HUES6 (cell line): ENCODE results near the gene CADM1.

Experiments used
- H3K27ac ChIP-seq: 2 replicates; pipeline ENCODE4 v1.7.0; 2013; ENCODE audit warnings: low read depth, mild to moderate bottlenecking, low read length, inconsistent platforms
- H3K27me3 ChIP-seq: 2 replicates; pipeline ENCODE4 v1.6.1; 2013; ENCODE audit warnings: low read length; ENCODE audit not compliant: control insufficient read depth, insufficient read depth
- H3K36me3 ChIP-seq: 2 replicates; pipeline ENCODE4 v1.6.1; 2013; ENCODE audit warnings: low read length; ENCODE audit not compliant: control insufficient read depth, insufficient read depth
- H3K4me1 ChIP-seq: 2 replicates; pipeline ENCODE4 v1.6.1; 2013; ENCODE audit warnings: low read length; ENCODE audit not compliant: control insufficient read depth, insufficient read depth
- H3K4me3 ChIP-seq: 2 replicates; pipeline ENCODE4 v1.5.1; 2013; ENCODE audit warnings: low read depth, low read length
- H3K9ac ChIP-seq: one replicate; pipeline ENCODE4 v1.6.1; 2013; ENCODE audit warnings: mild to moderate bottlenecking, low read length
- H3K9me3 ChIP-seq: 2 replicates; pipeline ENCODE4 v1.6.1; 2013; ENCODE audit warnings: low read depth, low read length; ENCODE audit not compliant: control insufficient read depth, insufficient read depth

CADM1 gene

DNA sequence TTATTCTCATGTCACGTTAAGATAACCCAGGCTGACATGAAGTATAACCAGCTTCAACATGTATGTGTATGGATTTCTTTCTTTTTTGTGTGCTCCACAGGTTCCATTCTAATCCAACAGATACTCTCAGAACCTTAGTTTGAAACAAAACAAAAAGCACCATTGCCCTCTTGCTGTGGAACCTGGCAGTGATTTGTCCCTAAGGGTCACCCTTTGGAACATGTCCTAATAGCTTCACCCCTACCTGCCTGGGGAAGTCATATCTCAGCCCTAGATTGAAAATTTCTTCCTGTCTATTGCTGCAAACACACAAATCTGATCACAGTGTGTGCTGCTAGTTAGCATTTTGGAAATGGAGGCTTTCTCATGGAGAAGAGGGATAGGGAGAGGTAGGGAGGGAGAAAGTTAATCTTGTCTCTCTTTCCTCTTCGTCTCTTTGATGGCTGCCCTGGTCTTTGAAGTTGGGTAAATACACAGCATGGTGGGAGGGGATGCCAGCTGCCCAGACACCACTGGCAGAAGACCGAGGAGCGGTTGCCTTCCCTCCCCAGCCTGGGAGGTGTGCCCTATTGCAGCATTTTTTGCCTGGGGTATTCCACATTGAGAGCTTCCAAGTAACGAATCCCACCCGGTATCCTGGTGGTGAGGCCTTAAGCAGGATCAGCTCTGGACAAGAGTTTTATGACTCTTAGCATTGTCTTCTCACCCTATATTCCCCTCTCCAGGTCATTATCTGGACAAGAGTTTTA, 11.6 kb upstream of the CADM1 start:
- Histone ChIP-seq H3K27me3 (peaks cover 3% of the 10 kb centered on the region; the same call in 1 of the 2 replicates), H3K4me1 (no peaks in the 10 kb centered on the region; the same call in 1 of the 2 replicates), H3K9ac (no peak overlapping the region), H3K27ac (no peak overlapping the region), H3K36me3 (no peaks in the 10 kb centered on the region), H3K4me3 (no peak overlapping the region), H3K9me3 (no peaks in the 10 kb centered on the region)

- Histone ChIP-seq H3K9me3 (no peaks in the 10 kb centered on the region), H3K27me3 (peaks cover 33% of the 10 kb centered on the region), H3K27ac (no peak overlapping the region), H3K4me3 (no peak overlapping the region), H3K36me3 (no peaks in the 10 kb centered on the region), H3K4me1 (0 out of 2 replicates have a peak, but pooled peaks cover 5% of the 10 kb centered on the region), H3K9ac (no peak overlapping the region)
Measured at GRCh38 chr11:115506954-115507675, 2.9 kb upstream of the CADM1 start.

- H3K4me3 ChIP-seq = peak overlapping the region; percentile 95
- H3K4me1 ChIP-seq = peaks cover 21% of the 10 kb centered on the region
- no peak overlapping the region for H3K27ac ChIP-seq
- no peaks in the 10 kb centered on the region for H3K9me3 ChIP-seq
- H3K9ac ChIP-seq = peak overlapping the region; percentile 82
- H3K27me3 ChIP-seq = peaks cover 50% of the 10 kb centered on the region
- H3K36me3 ChIP-seq = no peaks in the 10 kb centered on the region
Measured at GRCh38 chr11:115505175-115505574, 960 bp upstream of the CADM1 start.

DNA sequence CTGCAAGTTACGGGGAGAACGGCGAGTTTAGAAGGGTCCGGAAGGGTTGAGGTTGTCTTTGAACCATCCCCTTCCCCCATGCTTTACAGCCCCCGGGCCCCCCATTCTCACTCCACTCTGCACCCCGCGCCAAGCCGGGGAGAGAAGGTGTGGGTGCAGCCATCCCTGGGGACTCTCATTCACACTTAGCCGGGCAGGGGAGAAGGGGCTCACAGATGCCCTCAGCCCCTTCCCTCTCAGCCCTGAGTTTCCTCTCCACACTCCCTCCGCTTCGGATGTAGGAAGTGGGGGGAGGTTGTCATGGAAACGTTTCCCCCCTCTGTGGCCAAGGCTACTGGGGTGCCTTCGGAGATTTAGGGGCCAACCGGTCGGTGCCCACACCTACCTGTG, 334 bp downstream of the CADM1 start:
- Histone ChIP-seq H3K27me3 (peaks cover 57% of the 10 kb centered on the region), H3K9me3 (no peaks in the 10 kb centered on the region), H3K4me3 (peak overlapping the region; percentile 95), H3K9ac (peak overlapping the region; percentile 54), H3K4me1 (peaks cover 21% of the 10 kb centered on the region), H3K27ac (no peak overlapping the region), H3K36me3 (no peaks in the 10 kb centered on the region)

- Histone ChIP-seq H3K27me3 (peaks cover 57% of the 10 kb centered on the region), H3K27ac (no peak overlapping the region), H3K9ac (peak overlapping the region; percentile 54), H3K36me3 (no peaks in the 10 kb centered on the region), H3K9me3 (no peaks in the 10 kb centered on the region), H3K4me3 (peak overlapping the region; percentile 95), H3K4me1 (peaks cover 24% of the 10 kb centered on the region)
Measured at GRCh38 chr11:115503083-115503885, 931 bp downstream of the CADM1 start.

GRCh38 chr11:115502636-115503082, 1.6 kb downstream of the CADM1 start:
- Histone ChIP-seq H3K27ac (no peak overlapping the region), H3K4me3 (peak overlapping the region; percentile 95), H3K36me3 (no peaks in the 10 kb centered on the region), H3K9me3 (no peaks in the 10 kb centered on the region), H3K4me1 (peaks cover 27% of the 10 kb centered on the region), H3K27me3 (peaks cover 57% of the 10 kb centered on the region), H3K9ac (peak overlapping the region; percentile 54)

DNA sequence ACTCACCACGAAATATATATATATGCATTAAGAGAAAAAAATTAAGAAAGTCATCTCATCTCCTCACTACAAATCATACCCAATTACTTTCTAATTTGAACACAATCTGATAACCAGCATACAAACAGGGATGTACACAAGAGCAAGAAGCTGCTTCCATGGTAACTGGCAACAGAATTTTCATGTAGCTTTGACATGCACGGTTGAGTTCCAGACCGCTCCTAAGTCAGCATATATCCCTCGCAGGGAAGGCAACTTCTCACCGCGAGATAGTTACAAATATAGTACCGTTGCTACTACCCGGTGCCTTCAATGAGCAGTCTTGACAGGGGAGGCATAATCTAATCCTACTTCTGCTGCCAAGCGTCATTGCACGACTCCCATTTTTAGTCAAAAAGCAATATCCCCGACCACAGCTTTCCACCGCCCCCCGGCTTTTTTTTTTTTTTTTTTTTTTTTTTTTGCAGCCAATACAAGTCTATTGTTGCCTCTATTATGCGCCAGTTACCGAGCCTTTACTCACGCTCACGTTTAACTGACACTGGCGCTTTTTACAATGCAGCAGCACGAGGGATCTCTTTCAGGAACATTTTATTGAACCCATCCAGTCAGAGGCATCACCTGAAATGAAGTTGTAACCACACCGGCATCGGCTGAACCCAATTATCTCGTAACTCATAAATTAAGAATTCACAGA, 2.2 kb downstream of the CADM1 start:
- Histone ChIP-seq H3K27ac (no peak overlapping the region), H3K36me3 (no peaks in the 10 kb centered on the region), H3K9ac (peak overlapping the region; percentile 54), H3K4me1 (peaks cover 33% of the 10 kb centered on the region), H3K9me3 (no peaks in the 10 kb centered on the region), H3K4me3 (peak overlapping the region; percentile 95), H3K27me3 (peaks cover 54% of the 10 kb centered on the region)

GRCh38 chr11:115501502-115501892, 2.7 kb downstream of the CADM1 start:
- Histone ChIP-seq H3K4me3 (no peak overlapping the region), H3K9ac (no peak overlapping the region)

GRCh38 chr11:115500547-115501501, 3.4 kb downstream of the CADM1 start:
- H3K4me1 ChIP-seq = peaks cover 33% of the 10 kb centered on the region
- 0 out of 2 replicates have a peak overlapping the region, but pooled peaks have one; percentile 14 for H3K4me3 ChIP-seq
- H3K9ac ChIP-seq = no peak overlapping the region
- H3K27ac ChIP-seq = no peak overlapping the region
- H3K36me3 ChIP-seq = no peaks in the 10 kb centered on the region
- H3K9me3 ChIP-seq = no peaks in the 10 kb centered on the region
- peaks cover 46% of the 10 kb centered on the region for H3K27me3 ChIP-seq

More at GRCh38 chr11:115501502-115501892, 2.7 kb downstream of the CADM1 start:
- Histone ChIP-seq H3K4me1 (peaks cover 33% of the 10 kb centered on the region), H3K27me3 (peaks cover 51% of the 10 kb centered on the region), H3K36me3 (no peaks in the 10 kb centered on the region), H3K27ac (no peak overlapping the region), H3K9me3 (no peaks in the 10 kb centered on the region)
